ENCODE measurements around the gene DGKI.
A peak's percentile ranks its signal among the peaks of the same experiment; 100 is the strongest.

The DGKI gene

GRCh38 chr7:137513091-137513490 lies 333.7 kb downstream of the DGKI start:
- DNase-seq: no peak

DNA sequence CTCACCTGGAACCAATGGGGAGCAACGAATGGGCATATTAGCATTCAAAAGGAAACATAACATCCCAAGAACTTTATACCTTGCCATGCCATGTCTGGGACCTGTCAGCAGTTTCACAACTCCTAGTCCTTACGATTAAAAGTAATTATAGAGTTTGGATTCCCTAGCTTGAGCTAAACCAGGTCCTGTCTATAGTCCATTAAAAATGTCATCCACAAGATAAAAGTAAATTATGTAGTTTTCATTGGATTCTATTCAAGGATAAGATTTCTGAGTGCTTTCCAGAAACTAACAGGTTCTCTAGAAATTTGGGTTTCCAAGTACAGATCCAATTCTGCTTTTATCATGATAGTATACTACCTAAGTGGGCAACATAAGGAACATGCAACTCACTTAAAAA lies 339.7 kb downstream of the DGKI start:
- DNase-seq: no peak

GRCh38 chr7:137506031-137506430 lies 340.7 kb downstream of the DGKI start:
- no peak for DNase-seq

- no peak for DNase-seq
Measured at GRCh38 chr7:137501562-137501961, 345.2 kb downstream of the DGKI start.

DNA sequence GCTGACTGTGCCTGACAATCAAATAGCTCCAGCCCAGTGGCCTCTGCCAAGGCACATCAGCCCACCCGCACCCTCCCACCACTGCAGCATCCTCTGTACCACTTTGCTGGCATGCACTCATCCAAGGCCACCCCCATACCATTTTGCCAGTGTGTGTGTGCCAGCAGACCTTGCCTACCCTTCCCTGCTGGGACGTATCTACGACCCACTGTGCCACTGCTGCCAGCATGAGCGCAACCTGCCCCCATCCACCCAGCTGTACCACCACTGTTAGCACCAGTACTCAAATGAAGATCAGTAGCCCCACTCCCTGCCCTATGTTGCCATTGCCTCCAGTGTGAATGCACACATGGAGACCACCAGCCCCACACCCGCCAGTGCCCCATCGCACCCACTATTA lies 353.9 kb downstream of the DGKI start:
- DNase-seq: no peak

- no peak for DNase-seq
Measured at GRCh38 chr7:137489880-137490279, 356.9 kb downstream of the DGKI start.

- no peak for DNase-seq
Measured at GRCh38 chr7:137488038-137488437, 358.7 kb downstream of the DGKI start.

- DNase-seq: no peak
Measured at GRCh38 chr7:137485818-137486217, 361.0 kb downstream of the DGKI start.

- no peak for DNase-seq
Measured at GRCh38 chr7:137484326-137484725, 362.4 kb downstream of the DGKI start.

GRCh38 chr7:137482466-137482865 lies 364.3 kb downstream of the DGKI start:
- DNase-seq: no peak

DNA sequence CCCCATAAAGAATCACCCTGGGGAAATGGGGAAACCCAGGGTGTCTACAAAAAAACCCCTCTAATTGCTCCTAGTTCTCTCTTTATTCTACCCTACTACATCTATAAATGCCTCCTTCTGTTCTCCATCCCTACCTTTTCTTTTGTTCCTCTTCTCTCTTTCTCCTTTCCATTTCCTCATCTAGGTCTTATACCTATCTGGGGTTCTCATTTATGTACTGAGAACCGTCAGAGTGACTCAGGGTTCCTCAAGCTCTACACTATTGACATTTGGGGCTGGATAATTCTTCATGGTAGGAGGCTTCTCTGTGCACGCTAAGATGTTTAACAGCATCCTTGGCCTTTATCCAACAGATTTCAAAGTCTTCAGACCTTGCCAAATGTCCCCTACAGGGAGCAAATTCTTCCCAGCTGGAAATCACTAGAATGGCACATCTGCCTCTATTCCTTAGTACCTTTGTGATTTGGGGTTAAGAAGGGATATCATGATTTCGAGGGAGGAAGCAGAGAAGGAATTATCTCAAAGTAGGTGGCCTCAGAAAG lies 365.9 kb downstream of the DGKI start:
- no peak for DNase-seq

DNA sequence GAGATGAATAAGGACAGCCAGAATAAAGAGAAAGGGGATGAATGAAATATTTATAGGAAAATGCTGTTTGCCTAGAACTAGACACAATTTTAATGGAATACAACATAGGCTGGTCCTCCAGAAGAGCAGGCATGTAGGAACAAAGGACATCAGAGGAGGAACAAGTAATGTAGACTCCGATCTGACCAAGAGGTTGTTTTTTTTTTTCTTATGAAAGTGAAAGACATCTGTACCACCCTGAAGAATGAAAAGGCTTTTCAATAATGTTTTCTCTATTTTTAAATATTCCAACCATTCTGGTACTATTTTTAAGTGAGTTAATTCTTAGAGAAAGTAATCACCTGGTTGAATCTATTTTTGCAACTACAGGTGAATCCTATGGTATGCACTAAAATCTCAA lies 366.4 kb downstream of the DGKI start:
- no peak for DNase-seq

DNA sequence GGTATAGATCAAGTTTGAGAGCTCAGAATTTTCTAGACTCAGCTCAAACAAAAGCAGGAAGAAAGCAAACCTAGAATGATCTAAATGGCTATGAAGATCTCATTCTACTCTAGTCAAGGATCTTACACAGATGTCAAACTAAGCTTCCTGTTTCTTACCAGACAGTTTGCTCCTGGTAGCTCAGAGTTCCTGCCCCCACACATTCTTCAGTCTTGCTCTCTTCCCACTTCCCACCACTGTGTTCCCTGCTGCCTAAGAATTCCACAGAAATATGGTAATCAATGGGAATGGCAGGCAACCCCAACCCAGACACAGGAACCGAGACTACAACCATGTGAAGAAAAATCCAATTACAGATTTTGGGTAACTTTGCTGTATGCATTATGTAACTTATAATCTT lies 369.8 kb downstream of the DGKI start:
- DNase-seq: no peak

DNA sequence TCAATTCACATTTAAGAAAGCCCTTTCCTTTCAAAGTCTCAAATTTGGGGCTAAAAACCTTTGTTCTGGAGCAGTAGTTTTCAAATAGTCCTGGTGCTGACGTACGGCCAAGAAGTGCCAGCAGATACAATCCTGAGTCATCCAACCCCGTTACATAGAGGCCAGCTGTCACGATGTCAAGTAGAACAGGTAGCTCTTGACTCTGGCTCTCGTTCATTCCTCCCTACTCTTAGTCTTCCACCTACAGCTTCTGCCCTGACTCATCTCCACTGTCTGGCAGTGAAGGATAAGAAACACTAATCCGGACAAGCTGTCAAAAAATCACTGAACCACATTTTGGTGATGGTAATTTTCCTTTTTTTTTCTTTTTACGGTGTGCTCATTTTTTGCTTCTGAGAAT lies 370.8 kb downstream of the DGKI start:
- no peak for DNase-seq

GRCh38 chr7:137474540-137475026 lies 372.2 kb downstream of the DGKI start:
- no peak for DNase-seq

DNA sequence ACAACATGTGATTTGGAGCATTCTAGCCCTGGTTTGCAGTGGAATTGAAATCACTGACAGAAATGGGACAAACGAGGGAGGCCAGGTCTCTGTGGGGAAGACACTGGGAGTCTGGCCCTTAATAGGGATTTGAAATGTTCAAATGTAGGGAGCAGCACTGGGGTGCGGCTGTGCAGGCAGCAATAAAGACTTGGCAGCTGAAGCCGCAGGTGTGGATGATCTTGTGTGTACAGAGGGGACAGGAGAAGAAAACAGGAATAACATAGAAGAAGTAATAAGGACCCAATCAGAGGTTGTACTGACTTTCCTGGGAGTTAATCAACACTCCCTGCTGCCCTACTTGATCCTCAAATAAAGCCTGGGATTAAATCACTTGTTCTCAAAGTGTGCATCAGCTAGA lies 375.6 kb downstream of the DGKI start:
- no peak for DNase-seq

GRCh38 chr7:137469858-137470257 lies 376.9 kb downstream of the DGKI start:
- DNase-seq: no peak

- DNase-seq: no peak
Measured at GRCh38 chr7:137469191-137469811, 377.5 kb downstream of the DGKI start.

DNA sequence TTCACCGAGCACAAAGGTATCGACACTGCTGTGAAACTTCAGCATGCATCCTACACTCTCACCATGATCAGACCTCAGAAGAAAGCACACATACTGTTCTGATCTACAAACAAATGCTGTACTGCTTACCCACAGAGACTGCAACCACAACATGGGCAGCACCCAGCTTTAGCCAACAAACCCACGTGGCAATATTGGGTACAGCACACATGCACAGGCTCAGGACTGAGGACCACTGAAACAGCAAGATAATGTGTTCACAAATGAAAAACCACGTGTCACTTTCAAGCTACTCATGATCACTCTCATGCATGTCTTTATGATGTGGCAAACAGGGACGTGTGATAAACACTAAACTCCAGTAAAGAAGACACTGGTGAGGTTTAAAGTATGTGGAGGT lies 383.9 kb downstream of the DGKI start:
- DNase-seq: no peak

DNA sequence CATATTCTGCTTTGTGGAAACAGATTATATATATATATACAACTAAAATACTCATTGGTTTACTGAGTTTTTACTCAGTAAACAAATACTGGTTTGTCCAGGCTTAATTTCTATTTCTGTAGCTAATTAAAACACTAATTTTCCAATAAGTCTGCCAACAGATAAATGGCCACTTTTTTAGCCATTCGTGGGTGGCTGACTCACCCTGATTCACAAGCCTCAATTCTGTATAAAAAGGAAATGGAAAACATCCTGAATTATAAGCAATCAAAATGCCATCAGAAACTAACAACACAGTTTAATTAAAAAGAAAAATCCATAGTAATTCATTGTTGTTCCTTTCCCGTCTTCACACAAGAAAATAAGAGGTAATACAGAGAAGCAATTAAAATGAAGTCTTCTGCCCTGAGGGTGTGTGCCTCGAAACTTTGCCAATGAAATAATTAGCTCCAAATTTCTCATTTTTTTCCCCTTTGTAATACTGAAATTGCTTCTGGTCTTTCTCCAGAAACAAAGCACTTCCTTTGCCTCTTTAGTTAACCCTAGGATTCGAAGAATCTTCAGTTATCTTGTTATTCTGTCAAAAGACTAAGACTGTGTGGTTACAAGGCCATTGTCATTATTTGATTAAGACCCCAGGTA lies 384.6 kb downstream of the DGKI start:
- no peak for DNase-seq

GRCh38 chr7:137458399-137458798 lies 388.4 kb downstream of the DGKI start:
- DNase-seq: no peak

DNA sequence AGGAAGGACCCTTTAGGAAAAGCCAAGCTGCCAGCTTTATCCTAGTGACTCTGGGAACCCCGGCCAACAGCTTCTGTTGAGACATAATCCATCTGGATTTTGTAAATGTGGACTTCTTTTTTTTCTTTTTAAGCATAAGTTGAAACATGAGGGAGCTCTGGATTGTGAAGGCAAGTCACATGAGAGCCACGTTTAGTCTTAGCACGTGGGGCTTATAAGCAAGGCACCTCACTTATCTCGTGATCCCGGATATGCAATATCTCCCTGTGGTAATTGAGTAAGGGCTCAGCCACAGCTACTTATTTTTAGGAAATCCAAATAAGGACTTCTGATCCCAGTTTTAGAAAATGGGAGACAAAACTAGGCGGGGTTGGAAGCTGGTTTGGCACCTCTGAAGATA lies 392.0 kb downstream of the DGKI start:
- no peak for DNase-seq

- DNase-seq: peak; percentile 19
Measured at GRCh38 chr7:137454246-137454724, 392.5 kb downstream of the DGKI start.

GRCh38 chr7:137453356-137453755 lies 393.4 kb downstream of the DGKI start:
- DNase-seq: no peak

DNA sequence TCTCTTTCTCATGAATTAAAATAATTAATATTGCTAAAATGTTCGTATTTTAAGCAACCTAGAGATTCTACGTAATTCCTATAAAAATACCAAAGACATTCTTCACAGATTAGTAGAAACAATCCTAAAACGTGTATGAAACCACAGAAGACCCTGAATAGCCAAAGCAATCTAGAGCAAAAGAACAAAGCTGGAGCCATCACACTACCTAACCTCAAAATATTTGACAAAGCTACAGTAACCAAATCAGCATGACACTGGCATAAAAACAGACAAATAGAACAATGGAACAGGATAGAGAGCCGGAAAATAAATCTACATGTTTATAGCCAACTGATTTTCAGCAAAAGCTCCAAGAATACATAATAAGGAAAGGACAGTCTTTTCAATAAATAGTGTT lies 397.8 kb downstream of the DGKI start:
- DNase-seq: no peak

Data from SHP77 treated with DMSO at 0.1 percent for 48 hours (cell line).